ENCODE measurements around the gene ZNF503.

The ZNF503 gene

GRCh38 chr10:75406462-75407223, 5.1 kb upstream of the ZNF503 start:
- no peak for DNase-seq (ENCODE audit: low read depth in 3 of 3)

DNA sequence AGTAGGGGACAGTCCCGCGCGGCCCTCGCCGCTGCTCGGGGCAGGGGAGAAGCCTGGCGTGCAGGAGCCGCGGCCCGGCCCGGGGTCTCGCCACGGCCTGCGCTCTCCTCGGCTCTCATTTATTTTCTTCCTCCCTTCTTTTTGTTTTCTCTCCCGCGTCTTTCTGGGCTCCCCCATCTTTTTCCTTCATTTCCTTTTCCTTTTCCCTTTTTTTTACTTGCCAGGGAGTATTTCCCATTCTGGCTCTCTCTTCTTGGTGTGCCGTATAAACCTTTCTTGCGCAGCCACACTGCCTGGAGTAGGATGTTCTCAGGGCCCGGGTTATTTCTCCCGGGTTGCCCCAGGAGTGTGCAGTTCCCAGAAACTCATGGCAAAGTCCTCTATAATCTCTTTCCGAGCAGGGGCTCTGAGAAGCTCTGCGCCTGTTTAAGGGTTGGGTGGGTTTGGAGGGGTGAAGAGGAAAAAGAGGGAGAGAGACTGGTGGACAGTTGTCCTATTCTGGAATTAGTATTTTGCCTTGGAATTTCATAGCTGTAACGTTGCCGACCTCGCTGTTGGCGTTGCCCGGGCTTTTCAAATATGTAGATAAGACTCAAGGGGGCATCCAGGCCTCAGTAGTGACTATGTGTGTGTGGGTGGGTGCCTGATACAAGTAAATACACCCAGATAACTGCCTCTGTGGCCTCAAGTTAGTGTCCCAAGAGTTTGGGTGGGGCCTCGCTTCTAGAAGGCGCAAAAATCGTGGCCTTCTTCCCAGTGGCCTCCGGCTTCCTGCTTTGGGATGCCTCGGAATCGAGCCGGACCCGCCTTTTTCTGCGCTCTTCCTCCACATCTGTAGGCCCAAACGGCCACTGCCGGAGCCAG, 4.3 kb upstream of the ZNF503 start:
- DNase-seq (ENCODE audit: low read depth in 3 of 3): no peak

- no peak for DNase-seq (ENCODE audit: low read depth in 3 of 3)
Measured at GRCh38 chr10:75404815-75405597, 3.4 kb upstream of the ZNF503 start.

DNA sequence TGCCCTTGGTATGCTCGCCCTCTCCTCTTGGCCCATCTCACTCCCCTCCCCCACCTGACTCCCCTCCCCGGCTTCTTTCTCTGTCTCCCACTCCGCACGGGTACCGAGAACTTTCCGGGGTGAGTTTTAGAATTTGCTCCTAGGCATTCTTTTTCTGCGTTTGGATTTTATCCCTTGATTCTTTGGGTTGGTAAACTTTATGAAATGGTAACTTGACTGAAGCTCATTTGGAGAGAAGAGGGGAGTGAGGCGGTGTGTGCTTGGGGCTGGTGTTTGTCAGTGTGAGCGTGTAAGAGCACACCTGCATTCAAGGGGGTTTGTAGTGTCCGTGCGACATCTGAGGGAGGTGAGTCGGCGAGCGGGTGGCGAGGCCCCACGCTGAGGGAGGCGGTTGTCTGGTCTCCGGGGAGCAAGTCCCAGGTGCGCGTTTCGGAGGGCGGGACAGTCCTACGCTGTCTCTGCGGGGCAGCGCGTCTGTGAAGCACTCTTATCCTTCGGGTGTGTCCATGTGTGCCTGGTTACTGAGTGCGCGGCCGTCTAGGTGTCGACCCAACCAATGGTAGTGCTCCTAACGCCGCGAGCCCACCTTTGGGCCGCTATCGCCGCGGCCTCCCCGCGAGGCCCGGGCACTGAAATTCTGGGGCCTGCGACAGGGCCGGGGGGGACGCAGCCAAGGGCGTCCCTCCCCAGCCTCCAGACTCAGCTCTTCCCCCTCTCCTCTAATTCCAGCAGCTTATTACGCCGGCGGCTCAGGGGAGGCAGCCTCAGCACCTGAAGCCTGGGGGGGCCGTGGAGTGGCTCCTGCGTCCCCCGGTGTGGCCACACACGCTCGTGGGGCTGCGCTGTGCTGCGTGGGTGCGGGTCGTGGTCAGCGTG, 2.6 kb upstream of the ZNF503 start:
- no peak for DNase-seq (ENCODE audit: low read depth in 3 of 3)

- DNase-seq (ENCODE audit: low read depth in 3 of 3): no peak
Measured at GRCh38 chr10:75403144-75403938, 1.8 kb upstream of the ZNF503 start.

GRCh38 chr10:75402486-75403143, 1.1 kb upstream of the ZNF503 start:
- no peak for DNase-seq (ENCODE audit: low read depth in 3 of 3)

DNA sequence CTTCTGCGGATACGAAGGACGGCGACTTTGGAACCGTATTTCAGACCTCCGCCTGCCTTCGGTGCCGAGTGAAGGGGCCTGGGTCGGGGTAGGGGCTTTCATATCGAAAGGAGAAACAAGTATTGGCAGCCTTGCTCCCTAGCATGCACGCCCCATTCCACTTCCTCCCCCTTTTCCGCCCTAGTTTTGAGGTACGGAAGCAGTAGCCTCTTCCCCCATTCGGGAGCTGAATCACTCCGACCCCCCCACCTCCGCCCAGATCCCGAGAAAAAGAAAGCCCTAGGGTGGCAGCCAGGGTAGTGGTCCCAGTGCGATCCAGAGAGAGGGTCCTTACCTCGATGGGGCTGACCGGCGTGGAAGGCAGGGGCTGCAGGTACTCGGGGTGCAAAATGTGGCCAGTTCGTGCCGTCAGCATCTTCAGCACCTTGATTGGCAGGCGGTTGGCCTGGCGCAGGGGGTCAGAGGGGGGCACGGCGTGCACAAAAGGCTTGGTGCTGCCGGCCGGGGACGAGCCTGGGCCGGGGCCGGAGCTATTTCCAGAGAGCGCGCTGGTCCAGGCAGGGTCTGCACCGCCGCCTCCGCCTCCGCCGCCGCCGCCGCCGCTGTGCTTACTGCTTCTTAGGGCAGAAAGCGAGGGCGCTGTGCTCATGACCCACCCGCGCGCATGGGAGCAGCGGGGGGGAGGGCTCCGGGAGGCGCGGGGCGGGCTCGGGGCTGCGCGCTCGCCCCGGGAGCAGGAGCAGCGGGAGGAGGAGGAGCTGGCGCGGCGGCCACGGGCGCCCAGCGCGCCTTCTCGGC, 594 bp downstream of the ZNF503 start:
- DNase-seq (ENCODE audit: low read depth in 3 of 3): no peak

GRCh38 chr10:75400163-75400770, 1.3 kb downstream of the ZNF503 start:
- DNase-seq (ENCODE audit: low read depth in 3 of 3): no peak

DNA sequence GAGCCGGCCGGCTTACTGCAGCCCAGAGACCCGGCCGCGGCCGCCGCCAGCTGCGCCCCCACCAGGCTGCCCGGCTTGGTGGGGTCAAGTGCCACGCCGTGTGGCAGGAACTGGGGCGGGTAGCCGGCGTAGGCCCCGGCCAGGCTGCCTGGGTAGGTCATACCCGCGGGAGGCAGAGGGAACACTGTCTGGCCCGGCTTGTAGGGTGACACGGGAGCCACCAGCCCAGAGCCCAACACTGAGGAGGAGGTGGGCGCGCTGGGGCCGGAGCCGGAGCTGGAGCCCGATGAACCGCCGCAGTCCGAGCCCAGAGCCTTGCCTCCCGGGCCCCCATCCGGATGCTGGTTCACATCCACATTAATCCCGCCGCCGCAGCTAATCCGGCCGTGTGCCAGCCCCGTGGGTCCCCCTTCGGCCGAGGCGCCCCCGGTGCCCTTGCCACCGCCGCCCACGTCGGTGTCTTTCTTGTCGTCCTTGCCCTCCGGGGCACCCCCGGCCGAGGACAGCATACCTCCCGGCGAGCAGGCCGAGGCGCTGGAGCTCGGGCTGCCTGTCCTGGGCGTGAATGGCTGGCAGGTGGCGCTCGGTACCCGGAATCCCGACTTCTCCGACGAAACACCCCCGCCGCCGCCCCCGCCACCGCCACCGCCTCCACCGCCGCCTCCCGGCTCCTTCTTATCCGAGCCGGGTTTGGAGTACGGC, 2.0 kb downstream of the ZNF503 start:
- DNase-seq (ENCODE audit: low read depth in 3 of 3): peak in 1 of 3 experiments; percentile 44

DNA sequence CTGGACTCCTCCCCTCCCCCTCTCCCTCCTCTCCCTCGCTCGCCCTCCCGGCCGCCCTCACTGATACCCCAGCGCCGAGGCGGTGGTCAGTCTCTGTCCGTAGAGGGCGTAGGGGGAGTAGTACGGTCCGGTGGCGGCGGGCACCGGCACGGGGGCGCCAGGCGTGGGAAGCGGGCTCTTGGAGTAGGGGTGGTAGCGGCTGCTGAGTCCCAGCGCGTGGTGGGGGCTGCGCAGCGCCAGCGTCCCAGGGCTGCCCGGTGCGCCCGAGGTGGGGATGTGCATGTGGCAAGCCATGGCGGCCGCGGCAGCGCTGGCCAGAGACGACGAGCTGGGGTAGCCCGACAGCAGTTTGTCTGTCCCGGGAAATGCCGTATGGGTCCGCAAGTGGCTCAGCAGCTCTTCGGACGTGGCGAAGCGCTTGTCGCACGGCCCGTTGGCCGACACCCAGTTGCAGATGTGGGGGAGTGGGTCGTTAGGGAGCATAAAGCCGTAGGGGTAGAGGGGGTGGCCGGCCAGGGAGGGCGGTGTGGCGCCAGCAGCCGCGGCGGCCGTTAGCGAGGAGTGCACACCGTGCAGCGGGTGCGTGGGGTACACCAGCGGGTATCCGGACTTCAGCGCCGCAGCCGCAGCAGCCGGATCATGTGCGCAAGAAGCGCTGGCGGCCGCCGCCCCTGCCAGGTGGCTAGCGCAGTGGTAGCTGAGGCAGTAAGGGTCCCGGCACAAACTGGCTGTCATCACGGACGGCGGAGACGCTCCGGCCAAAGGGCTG, 2.7 kb downstream of the ZNF503 start:
- DNase-seq (ENCODE audit: low read depth in 3 of 3): no peak

GRCh38 chr10:75398200-75398691, 3.3 kb downstream of the ZNF503 start:
- no peak for DNase-seq (ENCODE audit: low read depth in 3 of 3)

- no peak for DNase-seq (ENCODE audit: low read depth in 3 of 3)
Measured at GRCh38 chr10:75397496-75398199, 3.9 kb downstream of the ZNF503 start.

DNA sequence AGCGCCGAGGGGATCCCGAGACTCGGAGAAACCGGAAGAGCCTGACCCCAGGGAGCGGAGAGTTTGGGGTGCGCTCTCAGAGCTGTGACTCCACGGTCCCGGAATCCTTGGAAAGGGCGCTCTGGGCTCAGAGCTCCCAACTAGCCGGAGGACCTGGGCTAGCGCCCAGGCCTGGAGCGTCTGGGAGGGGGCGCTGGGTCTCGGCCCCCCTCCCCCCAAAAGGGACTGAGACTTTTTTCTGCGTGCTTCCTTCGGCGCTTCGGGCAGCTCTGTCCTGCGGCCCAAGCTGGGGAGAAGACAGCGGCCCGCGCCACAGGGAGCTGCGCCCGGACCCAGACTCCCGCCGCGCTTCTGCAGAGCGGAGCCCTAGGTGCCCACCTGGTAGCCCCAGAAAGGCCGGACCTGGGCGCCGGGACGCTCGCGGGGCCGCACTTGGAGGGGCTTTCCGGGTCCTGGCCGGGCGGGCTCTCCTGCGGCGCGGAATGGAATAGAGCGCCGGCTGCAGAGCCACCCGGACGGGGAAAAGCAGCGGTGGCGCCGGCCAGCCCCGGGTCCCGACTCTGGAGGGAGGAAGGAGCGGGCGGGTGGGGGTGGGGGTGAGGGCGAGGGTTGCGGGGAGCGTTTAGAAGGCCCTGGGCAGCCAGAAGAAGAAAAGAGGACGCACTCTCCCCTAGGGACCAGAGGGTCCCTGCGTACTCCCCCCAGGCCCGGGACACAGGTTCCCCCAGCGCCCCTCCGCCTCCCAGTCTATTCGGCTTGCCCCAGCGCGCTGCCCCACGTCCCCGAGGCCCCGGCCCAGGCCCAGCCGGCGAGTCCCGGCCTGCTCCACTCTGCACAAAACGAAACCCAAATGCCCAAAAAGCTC, 4.7 kb downstream of the ZNF503 start:
- DNase-seq (ENCODE audit: low read depth in 3 of 3): no peak

- DNase-seq (ENCODE audit: low read depth in 3 of 3): no peak
Measured at GRCh38 chr10:75395932-75396630, 5.5 kb downstream of the ZNF503 start.

Data from stimulated activated CD4-positive, alpha-beta T cell treated with anti-CD3 and anti-CD28 coated beads, TNF-alpha, amount 100 ng/mL, for 24 hours (primary cell).